HepG2 (cell line): ENCODE results near the gene ZFAND3. TPM values are rescaled to one million over a fixed set of nuclear protein-coding genes. Genes with fewer than 3 reads are reported as not detected.

ENCODE experiments used
- ATAC-seq: fragments of 200-7000 bp; cut with Tn5 transposase; 3 replicates; pipeline ENCODE4 v1.9.1; 2020; ENCODE audit warnings: mild to moderate bottlenecking, moderate library complexity
- BruUV-seq: library from RNA; stranded (reverse); fragments of 400-500 nt; replicated peaks from 2 replicates; lab custom pipeline; 2021; lab: Mats Ljungman, UMichigan
- CTCF ChIA-PET: fragments of 300-600 bp; formaldehyde crosslinking; extraction: SDS; loops from one replicate; lab custom pipeline; 2021; ENCODE audit warnings: low total read pairs, inconsistent platforms, low intra/inter-chr PET ratio; lab: Yijun Ruan, JAX
- POLR2A ChIA-PET: fragments of 350-600 bp; sonication (Branson Sonifier 250); formaldehyde crosslinking; loops from one replicate; lab custom pipeline; 2020; ENCODE audit warnings: antibody characterized with exemption, inconsistent platforms; lab: Yijun Ruan, JAX
- DNase-seq: peaks from one replicate; pipeline ENCODE4 v3.0.0-alpha.2; 2015; ENCODE audit warnings: low spot score
- FAIRE-seq: peaks from 3 replicates; lab custom pipeline; 2011; peaks lifted over from hg19 to GRCh38; lab: Jason Lieb, UNC
- H2AFZ ChIP-seq: one replicate; pipeline ENCODE4 v1.6.1; 2011; ENCODE audit warnings: low read length, inconsistent platforms
- H3K27ac ChIP-seq: fragments of 300-600 bp; 3 replicates; pipeline ENCODE4 v1.8.0; 2011; ENCODE audit warnings: mixed run types, mild to moderate bottlenecking, mixed read lengths, low read length, inconsistent platforms; ENCODE audit not compliant: insufficient read depth; ENCODE audit errors: extremely low read length
- H3K27me3 ChIP-seq, 2 experiments: fragments of 200-600 bp in 1 of 2; 2 replicates in 1 of 2; 3 replicates in 1 of 2; pipeline versions ENCODE4 v1.6.0 to v1.8.0; 2011; ENCODE audit warnings: low read length in 2 of 2, mild to moderate bottlenecking in 2 of 2, moderate library complexity in 2 of 2, inconsistent platforms in 1 of 2; ENCODE audit not compliant: insufficient read depth in 2 of 2, control insufficient read depth in 1 of 2
- H3K36me3 ChIP-seq, 2 experiments: fragments of 200-600 bp in 1 of 2; replicated peaks in 1 of 2; 2 replicates in 1 of 2; 3 replicates in 1 of 2; pipeline versions ENCODE4 v1.5.1 to v1.8.0; 2011; ENCODE audit warnings: low read length in 2 of 2, inconsistent platforms in 1 of 2; ENCODE audit not compliant: insufficient read depth in 2 of 2, control insufficient read depth in 1 of 2
- H3K4me1 ChIP-seq: 2 replicates; pipeline ENCODE4 v1.5.1; 2012; ENCODE audit warnings: low read length, inconsistent platforms; ENCODE audit not compliant: insufficient read depth
- H3K4me2 ChIP-seq: 2 replicates; pipeline ENCODE4 v1.6.0; 2011; ENCODE audit warnings: low read depth, low read length, inconsistent platforms
- H3K4me3 ChIP-seq, 3 experiments: fragments of 200-600 bp in 1 of 3; sonication (generic), shearing (Covaris generic) in 1 of 3; replicated peaks in 1 of 3; 2 replicates each; pipeline ENCODE4 v1.5.1; 2011 to 2016; ENCODE audit warnings: low read length in 3 of 3, inconsistent platforms in 2 of 3, low read depth in 2 of 3, mild to moderate bottlenecking in 2 of 3, control low read depth in 1 of 3, mixed read lengths in 1 of 3; ENCODE audit not compliant: insufficient read depth in 1 of 3
- H3K79me2 ChIP-seq: one replicate; pipeline ENCODE4 v1.6.1; 2011; ENCODE audit warnings: low read length, inconsistent platforms; ENCODE audit not compliant: insufficient read depth
- H3K9ac ChIP-seq: 2 replicates; pipeline ENCODE4 v1.6.0; 2011; ENCODE audit warnings: mild to moderate bottlenecking, low read depth, low read length, inconsistent platforms; ENCODE audit not compliant: insufficient read depth
- H3K9me3 ChIP-seq: 2 replicates; pipeline ENCODE4 v1.5.1; 2012; ENCODE audit warnings: mild to moderate bottlenecking, low read length
- H4K20me1 ChIP-seq: 2 replicates; pipeline ENCODE4 v1.6.0; 2011; ENCODE audit warnings: inconsistent platforms, mild to moderate bottlenecking, low read length, moderate library complexity; ENCODE audit not compliant: insufficient read depth
- GMEB1 ChIP-seq: sonication (generic); formaldehyde crosslinking; IDR thresholded peaks from 2 replicates; pipeline ENCODE4 v1.5.1; 2020; ENCODE audit warnings: missing genetic modification reagents, mild to moderate bottlenecking, borderline replicate concordance
- MYNN ChIP-seq: sonication (generic); formaldehyde crosslinking; IDR thresholded peaks from 2 replicates; pipeline ENCODE4 v1.4.0; 2020; ENCODE audit warnings: mild to moderate bottlenecking, low read depth, missing genetic modification reagents
- NR3C1 ChIP-seq: sonication (generic); formaldehyde crosslinking; IDR thresholded peaks from 2 replicates; pipeline ENCODE4 v1.4.0; 2020; ENCODE audit warnings: missing genetic modification reagents
- SMARCE1 ChIP-seq: fragments of 450-650 bp; IDR thresholded peaks from 2 replicates; pipeline ENCODE4 v1.6.1; 2017; ENCODE audit warnings: borderline replicate concordance
- TFDP2 ChIP-seq: sonication (generic); formaldehyde crosslinking; IDR thresholded peaks from 2 replicates; pipeline ENCODE4 v1.4.0; 2020; ENCODE audit warnings: missing genetic modification reagents
- UBTF ChIP-seq: sonication (generic); formaldehyde crosslinking; IDR thresholded peaks from 2 replicates; pipeline ENCODE4 v1.4.0; 2020; ENCODE audit warnings: mild to moderate bottlenecking, missing genetic modification reagents
- ZNF280B ChIP-seq: sonication (generic); formaldehyde crosslinking; IDR thresholded peaks from 2 replicates; pipeline ENCODE4 v1.5.0; 2020; ENCODE audit warnings: missing genetic modification reagents, mild to moderate bottlenecking, borderline replicate concordance
- ZNF281 ChIP-seq: sonication (generic); formaldehyde crosslinking; IDR thresholded peaks from 2 replicates; pipeline ENCODE4 v1.4.0; 2020; ENCODE audit warnings: missing genetic modification reagents, borderline replicate concordance
- ZNF777 ChIP-seq: sonication (generic); formaldehyde crosslinking; IDR thresholded peaks from 2 replicates; pipeline ENCODE4 v1.4.0; 2020; ENCODE audit warnings: missing genetic modification reagents
- ZXDC ChIP-seq: sonication (generic); formaldehyde crosslinking; IDR thresholded peaks from 2 replicates; pipeline ENCODE4 v1.5.0; 2020; ENCODE audit warnings: mild to moderate bottlenecking, missing genetic modification reagents
- WGBS: methylation state at CpG from one replicate; pipeline ENCODE4 v1.1.6; 2017; ENCODE audit warnings: low lambda C conversion rate; 5-methylcytosine and 5-hydroxymethylcytosine counted together
- in situ Hi-C: cut with HindIII; loops from 2 replicates; pipeline ENCODE4 v1.10.0; 2017; ENCODE audit warnings: low pct_unique_long_range_greater_than_20kb; ENCODE audit not compliant: extremely low pct_ligation_motif_present
- intact Hi-C: fragments of 100-400 bp; cut with micrococcal nuclease; formaldehyde crosslinking; loops from one replicate; pipeline ENCODE4 v1.10.0; 2022; ENCODE audit not compliant: unreplicated experiment
- polyA plus RNA-seq, 8 experiments: library from polyadenylated mRNA; depleted of rRNA in 3 of 8; stranded (reverse) in 7 of 8; unstranded in 1 of 8; fragments of >200 nt; fragmentation: Illumina TruSeq in 4 of 8; extraction: Trizol in 4 of 8; gene quantifications; 2 replicates each; pipeline versions ENCODE4 v1.2.1 to v1.2.3, GENCODE V29; 2011 to 2016; ENCODE audit warnings: low read depth in 4 of 8, missing spikeins in 1 of 8, mixed read lengths in 1 of 8; ENCODE audit not compliant: insufficient read depth in 1 of 8
- total RNA-seq, 5 experiments: library from RNA; depleted of rRNA; stranded (reverse); fragments of >200 nt; fragmentation: Illumina TruSeq; extraction: Trizol; gene quantifications; 2 replicates each; pipeline ENCODE4 v1.2.3, GENCODE V29; 2016; ENCODE audit warnings: low read depth in 1 of 5

The ZFAND3 gene
- total and polyA plus RNA-seq, 2 of the 13 experiments (the other 11 are each of a cell fraction or from before 2014, with no cell fraction given), result 16.4 to 17.1 TPM

GRCh38 chr6:37877373-37878149, 58.0 kb downstream of the ZFAND3 start:
- no peak for ATAC-seq
- no peak for TF ChIP-seq GMEB1 (CRISPR knock-in tag)
- no peak for TF ChIP-seq ZNF281
- TF ChIP-seq MYNN, result no peak
- no peak for TF ChIP-seq ZNF280B (CRISPR knock-in tag)
- no peak for TF ChIP-seq UBTF
- TF ChIP-seq NR3C1, result no peak
- no peak for TF ChIP-seq SMARCE1
- no peak for TF ChIP-seq TFDP2 (CRISPR knock-in tag)
- no peak for TF ChIP-seq ZXDC
- no peak for TF ChIP-seq ZNF777 (CRISPR knock-in tag)

More at GRCh38 chr6:37877373-37878149, 58.0 kb downstream of the ZFAND3 start:
- no peak overlapping the region for H2AFZ ChIP-seq
- no peaks in the 10 kb centered on the region for H3K27me3 ChIP-seq
- H3K4me3 ChIP-seq, result no peak overlapping the region
- H3K4me2 ChIP-seq, result no peak overlapping the region
- peaks cover 22% of the 10 kb centered on the region for H3K4me1 ChIP-seq
- peaks cover 28% of the 10 kb centered on the region for H4K20me1 ChIP-seq
- ChIA-PET CTCF (no interaction called here), POLR2A (no interaction called here)
- WGBS, result 96% methylated on average over 6 of the region's 6 CpGs
- H3K9me3 ChIP-seq, result no peaks in the 10 kb centered on the region
- H3K9ac ChIP-seq, result no peak overlapping the region
- intact Hi-C loops, result no loop called here
- H3K36me3 ChIP-seq, result no peaks in the 10 kb centered on the region
- H3K79me2 ChIP-seq, result peaks cover 72% of the 10 kb centered on the region
- in situ Hi-C loops, result no loop called here
- BruUV-seq, result no TSS peak
- FAIRE-seq (no peak), DNase-seq (no peak)
- H3K27ac ChIP-seq, result no peak overlapping the region
